Astrocyte (in vitro differentiated cells and primary cell): ENCODE results near the gene IL1R2.

Source experiments
- EZH2 ChIP-seq: IDR thresholded peaks from 2 replicates; pipeline ENCODE4 v1.6.1; 2012; ENCODE audit warnings: mild to moderate bottlenecking, low read length, inconsistent platforms; ENCODE audit not compliant: insufficient read depth
- TF ChIP-seq, protein P1 (sequence below): IDR thresholded peaks from 2 replicates; pipeline ENCODE4 v1.5.1; 2011; ENCODE audit warnings: low read depth, mild to moderate bottlenecking, inconsistent platforms, low read length, moderate library complexity; ENCODE audit not compliant: insufficient read depth

DNA sequence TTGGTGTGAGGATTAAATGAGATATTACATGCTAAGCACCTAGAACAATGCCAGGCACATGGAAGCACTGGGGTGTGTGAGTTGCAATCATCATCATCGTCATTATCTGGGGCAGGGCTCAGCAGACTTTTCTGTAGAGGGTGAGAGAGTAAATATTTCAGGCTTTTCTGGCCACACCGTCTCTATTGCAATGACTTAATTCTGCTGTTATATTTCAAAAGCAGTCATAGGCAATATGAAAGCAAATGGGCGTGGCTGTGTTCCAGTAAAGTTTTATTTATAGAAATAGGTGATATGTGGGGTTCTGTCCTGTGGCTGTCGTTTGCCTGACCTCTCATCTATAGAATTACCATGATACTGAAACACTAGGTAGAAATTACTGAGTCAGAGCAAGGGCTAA lies 60.6 kb downstream of the IL1R2 start:
- TF ChIP-seq, protein P1, sequence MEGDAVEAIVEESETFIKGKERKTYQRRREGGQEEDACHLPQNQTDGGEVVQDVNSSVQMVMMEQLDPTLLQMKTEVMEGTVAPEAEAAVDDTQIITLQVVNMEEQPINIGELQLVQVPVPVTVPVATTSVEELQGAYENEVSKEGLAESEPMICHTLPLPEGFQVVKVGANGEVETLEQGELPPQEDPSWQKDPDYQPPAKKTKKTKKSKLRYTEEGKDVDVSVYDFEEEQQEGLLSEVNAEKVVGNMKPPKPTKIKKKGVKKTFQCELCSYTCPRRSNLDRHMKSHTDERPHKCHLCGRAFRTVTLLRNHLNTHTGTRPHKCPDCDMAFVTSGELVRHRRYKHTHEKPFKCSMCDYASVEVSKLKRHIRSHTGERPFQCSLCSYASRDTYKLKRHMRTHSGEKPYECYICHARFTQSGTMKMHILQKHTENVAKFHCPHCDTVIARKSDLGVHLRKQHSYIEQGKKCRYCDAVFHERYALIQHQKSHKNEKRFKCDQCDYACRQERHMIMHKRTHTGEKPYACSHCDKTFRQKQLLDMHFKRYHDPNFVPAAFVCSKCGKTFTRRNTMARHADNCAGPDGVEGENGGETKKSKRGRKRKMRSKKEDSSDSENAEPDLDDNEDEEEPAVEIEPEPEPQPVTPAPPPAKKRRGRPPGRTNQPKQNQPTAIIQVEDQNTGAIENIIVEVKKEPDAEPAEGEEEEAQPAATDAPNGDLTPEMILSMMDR, result no peak
- no peak for TF ChIP-seq EZH2
